Neural progenitor cell (in vitro differentiated cells): ENCODE results near the gene VSIG10. TPM values are rescaled to one million over a fixed set of nuclear protein-coding genes. Genes with fewer than 3 reads are reported as not detected.

Source experiments
- DNase-seq: peaks from one replicate; pipeline ENCODE4 v3.0.0-alpha.2; 2016; ENCODE audit warnings: low spot score
- H2AFZ ChIP-seq: fragments of 200-600 bp; sonication (generic); replicated peaks from 2 replicates; pipeline ENCODE4 v1.6.1; 2016; ENCODE audit warnings: antibody characterized with exemption
- H3F3A ChIP-seq: fragments of 200-600 bp; sonication (generic); 2 replicates; pipeline ENCODE4 v1.6.1; 2016; ENCODE audit warnings: antibody characterized with exemption, low read depth
- H3K27ac ChIP-seq: fragments of 200-600 bp; sonication (generic); 2 replicates; pipeline ENCODE4 v1.5.1; 2016; ENCODE audit warnings: mild to moderate bottlenecking
- H3K27me3 ChIP-seq: fragments of 200-600 bp; sonication (generic); 2 replicates; pipeline ENCODE4 v1.6.1; 2016; ENCODE audit warnings: mild to moderate bottlenecking, moderate library complexity
- H3K36me3 ChIP-seq: fragments of 200-600 bp; sonication (generic); 2 replicates; pipeline ENCODE4 v1.5.1; 2016
- H3K4me1 ChIP-seq: fragments of 200-600 bp; sonication (generic); 2 replicates; pipeline ENCODE4 v1.6.1; 2016; ENCODE audit warnings: mixed run types
- H3K4me2 ChIP-seq: fragments of 200-600 bp; sonication (generic); 2 replicates; pipeline ENCODE4 v1.6.1; 2016
- H3K4me3 ChIP-seq: fragments of 200-600 bp; sonication (generic); 2 replicates; pipeline ENCODE4 v1.5.1; 2016
- H3K79me2 ChIP-seq: fragments of 200-600 bp; sonication (generic); 2 replicates; pipeline ENCODE4 v1.6.1; 2016; ENCODE audit warnings: low read depth
- H3K9ac ChIP-seq: fragments of 200-600 bp; sonication (generic); 2 replicates; pipeline ENCODE4 v1.6.1; 2016
- H3K9me3 ChIP-seq: fragments of 200-600 bp; sonication (generic); 2 replicates; pipeline ENCODE4 v1.5.1; 2016; ENCODE audit warnings: low read depth
- H4K20me1 ChIP-seq: fragments of 200-600 bp; sonication (generic); 2 replicates; pipeline ENCODE4 v1.6.1; 2016; ENCODE audit warnings: low read depth
- H3K27ac Mint-ChIP-seq: 3 replicates; pipeline ENCODE4 v1.8.0; 2021; ENCODE audit warnings: mixed read lengths
- H3K27me3 Mint-ChIP-seq: 2 replicates; pipeline ENCODE4 v1.8.0; 2022; ENCODE audit warnings: low read depth, mild to moderate bottlenecking, inconsistent platforms, moderate library complexity, mixed read lengths; ENCODE audit not compliant: insufficient read depth
- H3K36me3 Mint-ChIP-seq: 3 replicates; pipeline ENCODE4 v1.8.0; 2021; ENCODE audit warnings: mixed read lengths
- H3K4me1 Mint-ChIP-seq: 3 replicates; pipeline ENCODE4 v1.8.0; 2021; ENCODE audit warnings: mixed read lengths
- H3K4me3 Mint-ChIP-seq: 3 replicates; pipeline ENCODE4 v1.8.0; 2021; ENCODE audit warnings: mild to moderate bottlenecking, moderate library complexity, mixed read lengths
- H3K9me3 Mint-ChIP-seq: 3 replicates; pipeline ENCODE4 v1.8.0; 2020; ENCODE audit warnings: mixed read lengths
- EZH2 ChIP-seq: fragments of 200-600 bp; sonication (generic); IDR thresholded peaks from 2 replicates; pipeline ENCODE4 v1.6.1; 2017; ENCODE audit warnings: antibody characterized with exemption, mild to moderate bottlenecking, moderate library complexity
- EZH2phosphoT487 ChIP-seq: fragments of 200-600 bp; sonication (generic); IDR thresholded peaks from 2 replicates; pipeline ENCODE4 v1.6.1; 2017; ENCODE audit warnings: antibody characterized with exemption
- total RNA-seq: library from RNA; depleted of rRNA; stranded (reverse); fragments of >200 nt; gene quantifications from 2 replicates; pipeline ENCODE4 v1.2.3, GENCODE V29; 2015; ENCODE audit warnings: low replicate concordance
- TF ChIP-seq, protein P1 (sequence below): fragments of 200-600 bp; sonication (generic); IDR thresholded peaks from 2 replicates; pipeline ENCODE4 v1.5.1; 2017; ENCODE audit warnings: antibody characterized with exemption, mild to moderate bottlenecking

VSIG10 gene
- total RNA-seq, 1 donor from 2014 or later, result 22.6 TPM

DNA sequence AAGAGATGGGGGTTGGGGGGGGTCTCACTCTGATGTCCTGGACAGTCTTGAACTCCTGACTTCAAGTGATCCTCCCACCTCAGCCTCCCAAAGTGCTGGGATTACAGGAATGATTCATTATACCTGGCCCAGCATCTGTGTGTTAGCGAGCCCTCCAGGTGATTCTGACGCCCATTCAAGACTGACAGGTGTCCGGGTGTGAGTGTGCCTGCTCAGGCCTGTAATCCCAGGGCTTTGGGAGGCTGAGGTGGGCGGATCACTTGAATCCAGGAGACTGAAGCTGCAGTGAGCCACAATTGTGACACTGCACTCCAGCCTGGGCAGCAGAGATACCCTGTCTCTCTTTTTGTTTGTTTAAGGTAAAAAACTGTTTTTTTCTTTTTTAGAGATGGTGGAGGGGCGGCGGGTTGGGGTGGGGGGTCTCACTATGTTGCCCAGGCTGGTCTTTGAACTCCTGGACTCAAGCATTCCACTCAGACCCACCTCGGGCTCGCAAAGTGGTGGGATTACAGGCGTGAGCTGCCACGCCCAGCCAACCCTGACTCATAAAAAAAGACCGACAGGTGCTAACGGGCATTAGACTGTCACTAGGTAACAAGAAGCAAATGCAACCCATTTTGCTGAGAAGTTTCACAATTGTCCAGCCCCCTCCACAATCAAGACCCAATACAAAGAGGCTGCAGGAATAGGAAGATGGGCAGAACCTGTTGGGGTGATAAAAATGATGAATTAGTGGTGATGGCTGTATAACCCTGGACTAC lies 4.7 kb downstream of the VSIG10 start:
- no peak for DNase-seq
- no peak overlapping the region for H2AFZ ChIP-seq
- no peak overlapping the region for H3K4me3 Mint-ChIP-seq
- H3K4me3 ChIP-seq, result no peak overlapping the region
- H3K79me2 ChIP-seq, result no peaks in the 10 kb centered on the region
- no peak for TF ChIP-seq EZH2
- no peak for TF ChIP-seq EZH2phosphoT487
- TF ChIP-seq, protein P1, sequence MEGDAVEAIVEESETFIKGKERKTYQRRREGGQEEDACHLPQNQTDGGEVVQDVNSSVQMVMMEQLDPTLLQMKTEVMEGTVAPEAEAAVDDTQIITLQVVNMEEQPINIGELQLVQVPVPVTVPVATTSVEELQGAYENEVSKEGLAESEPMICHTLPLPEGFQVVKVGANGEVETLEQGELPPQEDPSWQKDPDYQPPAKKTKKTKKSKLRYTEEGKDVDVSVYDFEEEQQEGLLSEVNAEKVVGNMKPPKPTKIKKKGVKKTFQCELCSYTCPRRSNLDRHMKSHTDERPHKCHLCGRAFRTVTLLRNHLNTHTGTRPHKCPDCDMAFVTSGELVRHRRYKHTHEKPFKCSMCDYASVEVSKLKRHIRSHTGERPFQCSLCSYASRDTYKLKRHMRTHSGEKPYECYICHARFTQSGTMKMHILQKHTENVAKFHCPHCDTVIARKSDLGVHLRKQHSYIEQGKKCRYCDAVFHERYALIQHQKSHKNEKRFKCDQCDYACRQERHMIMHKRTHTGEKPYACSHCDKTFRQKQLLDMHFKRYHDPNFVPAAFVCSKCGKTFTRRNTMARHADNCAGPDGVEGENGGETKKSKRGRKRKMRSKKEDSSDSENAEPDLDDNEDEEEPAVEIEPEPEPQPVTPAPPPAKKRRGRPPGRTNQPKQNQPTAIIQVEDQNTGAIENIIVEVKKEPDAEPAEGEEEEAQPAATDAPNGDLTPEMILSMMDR, result no peak
- H3K36me3 ChIP-seq, result no peaks in the 10 kb centered on the region
- no peaks in the 10 kb centered on the region for H3K4me1 ChIP-seq
- no peaks in the 10 kb centered on the region for H3K27me3 ChIP-seq
- H3K4me2 ChIP-seq, result no peak overlapping the region
- no peaks in the 10 kb centered on the region for H3K9me3 Mint-ChIP-seq
- no peaks in the 10 kb centered on the region for H4K20me1 ChIP-seq
- no peak overlapping the region for H3K27ac ChIP-seq
- H3K9me3 ChIP-seq, result no peaks in the 10 kb centered on the region
- H3K4me1 Mint-ChIP-seq, result peaks cover 11% of the 10 kb centered on the region
- no peak overlapping the region for H3K9ac ChIP-seq
- H3F3A ChIP-seq, result peaks cover 13% of the 10 kb centered on the region
- no peak overlapping the region for H3K27ac Mint-ChIP-seq
- H3K36me3 Mint-ChIP-seq, result no peaks in the 10 kb centered on the region
- peaks cover 10% of the 10 kb centered on the region for H3K27me3 Mint-ChIP-seq

DNA sequence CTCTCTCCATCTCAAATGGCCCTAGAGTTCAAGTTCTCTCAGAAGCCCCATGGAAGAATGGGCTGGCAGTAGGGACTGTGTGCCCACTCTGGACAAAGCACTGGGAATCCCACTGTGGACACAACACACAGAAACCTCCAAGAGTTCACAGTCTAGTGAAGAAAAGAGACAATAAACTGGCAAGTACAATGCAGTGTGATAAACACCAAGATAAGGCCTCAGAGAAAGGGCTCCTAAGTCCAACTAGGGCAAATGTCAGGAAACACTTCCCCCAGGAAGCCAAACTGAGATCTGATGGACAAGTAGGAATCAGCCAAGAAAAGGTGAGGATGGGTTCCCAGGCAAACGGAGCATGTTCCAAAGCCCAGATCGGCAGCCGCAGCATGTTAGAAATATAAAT lies 5.4 kb downstream of the VSIG10 start:
- no peak overlapping the region for H3K4me3 Mint-ChIP-seq
- H3K79me2 ChIP-seq, result no peaks in the 10 kb centered on the region
- no peak for TF ChIP-seq EZH2
- no peak for TF ChIP-seq EZH2phosphoT487
- TF ChIP-seq, protein P1, result no peak

DNA sequence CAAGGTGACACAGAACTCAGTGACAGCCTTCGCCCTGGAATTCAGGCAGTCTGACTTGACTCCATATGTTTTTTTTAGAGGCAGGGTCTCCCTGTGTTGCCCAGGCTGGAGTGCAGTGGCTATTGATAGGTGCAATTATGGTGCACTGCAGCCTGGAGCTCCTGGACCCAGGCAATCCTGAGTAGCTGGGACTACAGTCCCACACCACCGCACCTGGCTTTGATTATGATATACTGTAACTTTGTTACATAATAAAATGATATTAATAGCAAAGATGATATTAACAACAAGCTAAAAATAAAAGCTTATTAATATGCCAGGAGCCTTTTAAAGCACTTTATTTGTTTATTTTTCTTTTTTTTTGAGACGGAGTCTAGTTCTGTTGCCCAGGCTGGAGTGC lies 9.8 kb downstream of the VSIG10 start:
- H3K36me3 ChIP-seq, result no peaks in the 10 kb centered on the region
- H3K4me1 ChIP-seq, result no peaks in the 10 kb centered on the region
- H3K9me3 Mint-ChIP-seq, result no peaks in the 10 kb centered on the region
- H3K4me1 Mint-ChIP-seq, result peaks cover 8% of the 10 kb centered on the region
- no peak overlapping the region for H3K4me3 Mint-ChIP-seq
- H4K20me1 ChIP-seq, result no peaks in the 10 kb centered on the region
- no peaks in the 10 kb centered on the region for H3F3A ChIP-seq
- no peaks in the 10 kb centered on the region for H3K79me2 ChIP-seq
- H3K27ac ChIP-seq, result no peak overlapping the region
- H3K4me3 ChIP-seq, result no peak overlapping the region
- H3K27ac Mint-ChIP-seq, result no peak overlapping the region
- peaks cover 2% of the 10 kb centered on the region for H3K27me3 Mint-ChIP-seq
- H3K9me3 ChIP-seq, result no peaks in the 10 kb centered on the region
- H3K9ac ChIP-seq, result no peak overlapping the region
- no peak overlapping the region for H3K4me2 ChIP-seq
- H3K36me3 Mint-ChIP-seq, result no peaks in the 10 kb centered on the region
- TF ChIP-seq, protein P1, result no peak
- TF ChIP-seq EZH2 (no peak), EZH2phosphoT487 (no peak)
- DNase-seq, result no peak
- no peaks in the 10 kb centered on the region for H3K27me3 ChIP-seq
- no peak overlapping the region for H2AFZ ChIP-seq

More for the DNA sequence above, 5.4 kb downstream of the VSIG10 start:
- no peak for DNase-seq
- Mint-ChIP-seq H3K4me1 (peaks cover 11% of the 10 kb centered on the region), H3K36me3 (no peaks in the 10 kb centered on the region), H3K27me3 (peaks cover 10% of the 10 kb centered on the region), H3K27ac (no peak overlapping the region), H3K9me3 (no peaks in the 10 kb centered on the region)
- no peak overlapping the region for H3K9ac ChIP-seq
- H3K4me2 ChIP-seq, result no peak overlapping the region
- H2AFZ ChIP-seq, result no peak overlapping the region
- H4K20me1 ChIP-seq, result no peaks in the 10 kb centered on the region
- no peaks in the 10 kb centered on the region for H3K9me3 ChIP-seq
- no peak overlapping the region for H3K27ac ChIP-seq
- H3K27me3 ChIP-seq, result no peaks in the 10 kb centered on the region
- peaks cover 7% of the 10 kb centered on the region for H3F3A ChIP-seq
- H3K4me3 ChIP-seq, result no peak overlapping the region
- H3K4me1 ChIP-seq, result no peaks in the 10 kb centered on the region
- H3K36me3 ChIP-seq, result no peaks in the 10 kb centered on the region
